NCI-H1694 treated with DMSO at 0.1 percent for 48 hours (cell line): ENCODE measurements around the gene TAGLN.

ENCODE experiments used
- DNase-seq: peaks from one replicate; lab custom pipeline; 2025; lab: John Stamatoyannopoulos, UW

The TAGLN gene

DNA sequence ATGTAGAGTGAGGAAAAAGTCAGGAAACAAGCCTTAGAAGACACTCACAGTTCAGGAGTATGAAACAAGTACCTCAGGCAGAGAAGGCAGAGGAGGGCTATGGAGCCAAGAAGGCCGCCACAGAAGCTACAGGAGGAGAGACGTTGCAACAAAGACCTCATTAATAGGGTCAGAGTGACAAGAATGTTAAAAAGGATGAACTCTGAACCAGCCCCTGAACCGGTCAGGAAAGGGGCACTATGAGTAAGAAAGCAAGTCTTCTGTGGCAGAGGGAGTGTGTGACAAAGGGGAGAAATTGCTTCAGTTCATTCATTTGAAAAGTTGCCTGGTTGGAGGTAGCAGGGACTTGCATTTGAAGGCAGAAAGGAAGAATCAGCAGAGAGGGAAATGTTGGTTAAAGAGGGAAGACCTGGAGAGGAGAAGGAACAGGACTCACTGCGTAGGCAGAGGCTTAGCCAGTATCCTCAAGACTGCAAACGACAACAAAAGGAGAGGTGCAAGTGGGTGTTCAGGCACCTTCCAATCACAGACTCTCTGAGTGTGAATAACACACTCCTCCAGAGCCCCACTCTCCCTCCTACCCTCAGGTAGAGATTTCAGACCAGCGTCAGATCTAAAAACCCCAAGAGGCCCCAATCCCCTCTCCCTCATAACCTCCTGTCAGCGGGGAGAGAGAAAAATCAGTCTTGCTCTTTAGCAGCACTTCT is 15.4 kb downstream of the TAGLN start:
- DNase-seq = no peak

DNA sequence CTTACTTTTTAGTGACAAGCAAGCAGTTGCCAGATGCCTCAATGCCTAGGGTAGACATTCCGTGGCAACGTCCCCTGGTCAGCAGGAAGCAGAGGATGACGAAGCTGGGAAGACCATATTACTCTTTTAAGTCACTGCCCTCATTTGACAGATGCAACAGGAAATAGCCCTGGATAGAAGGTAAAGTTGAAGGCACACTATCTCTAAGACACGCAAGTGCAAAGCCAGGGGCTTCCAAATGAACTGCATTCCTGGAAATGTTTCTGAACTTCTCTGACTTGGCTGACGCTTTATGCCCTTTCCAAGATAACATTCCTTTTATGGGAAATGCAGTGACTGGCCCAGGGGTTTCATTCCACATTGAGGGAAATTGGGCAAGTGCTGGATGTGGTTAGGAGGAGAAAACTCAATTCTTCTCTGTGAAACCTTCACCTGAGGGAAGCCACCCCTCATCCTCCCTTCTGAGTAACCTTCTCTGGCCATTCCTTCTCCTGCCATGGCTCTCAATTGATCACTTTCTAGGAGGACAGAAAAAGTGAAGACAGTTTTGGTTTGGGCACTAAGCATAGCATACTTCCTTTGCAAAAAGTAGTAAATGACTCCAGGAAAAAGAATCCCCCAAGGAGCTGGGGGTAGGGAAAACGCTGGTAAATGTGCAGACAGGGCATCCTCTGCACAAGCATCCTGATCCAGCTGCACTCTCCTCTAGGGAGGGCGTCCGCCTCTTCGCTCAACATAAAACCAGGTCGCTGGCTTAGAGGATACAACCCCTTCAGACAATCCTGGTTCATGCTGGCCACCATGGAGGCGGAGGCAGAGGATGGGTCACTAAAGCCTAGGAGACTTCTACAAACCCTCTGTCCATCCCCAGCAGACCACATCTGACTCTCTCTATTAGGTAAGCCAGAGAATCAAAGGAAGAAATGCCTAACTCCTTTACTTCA is 18.2 kb downstream of the TAGLN start:
- no peak for DNase-seq

DNA sequence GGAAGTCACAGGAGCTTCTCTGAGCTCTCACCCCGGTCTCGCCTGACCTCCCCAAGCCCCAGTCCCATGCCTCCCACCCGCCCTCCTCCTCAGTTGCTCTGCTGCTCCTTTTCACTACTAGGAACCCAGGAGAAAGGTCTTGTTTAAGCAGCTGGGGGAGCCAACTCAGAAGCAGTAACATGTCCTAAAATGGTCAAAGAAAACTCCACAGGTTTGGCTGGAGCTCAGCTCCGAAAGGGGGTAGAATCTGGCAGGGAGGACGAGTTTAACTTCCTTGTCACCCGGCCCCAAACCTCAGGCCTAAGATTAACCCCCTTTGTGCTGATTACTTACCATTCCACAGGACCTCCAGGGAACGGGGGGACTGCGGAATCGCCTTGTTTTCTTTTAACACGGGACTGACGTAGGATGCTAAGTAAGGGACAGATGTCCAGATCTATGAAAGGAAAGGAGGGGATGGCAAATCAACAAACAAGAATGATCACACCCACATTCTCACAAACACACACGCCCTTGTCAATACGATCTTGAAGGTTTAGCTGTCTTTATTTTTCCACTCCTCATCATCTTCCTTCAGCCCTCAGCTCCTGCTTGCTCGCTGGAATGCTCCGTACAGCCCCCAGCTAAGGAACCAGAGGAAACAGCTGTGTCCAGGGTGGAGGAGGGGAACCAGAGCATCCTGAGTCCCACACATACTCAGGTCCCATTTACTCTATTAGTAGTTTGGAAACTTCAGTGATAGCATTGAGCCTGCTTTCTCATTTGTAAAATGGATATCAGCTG is 19.2 kb downstream of the TAGLN start:
- no peak for DNase-seq

DNA sequence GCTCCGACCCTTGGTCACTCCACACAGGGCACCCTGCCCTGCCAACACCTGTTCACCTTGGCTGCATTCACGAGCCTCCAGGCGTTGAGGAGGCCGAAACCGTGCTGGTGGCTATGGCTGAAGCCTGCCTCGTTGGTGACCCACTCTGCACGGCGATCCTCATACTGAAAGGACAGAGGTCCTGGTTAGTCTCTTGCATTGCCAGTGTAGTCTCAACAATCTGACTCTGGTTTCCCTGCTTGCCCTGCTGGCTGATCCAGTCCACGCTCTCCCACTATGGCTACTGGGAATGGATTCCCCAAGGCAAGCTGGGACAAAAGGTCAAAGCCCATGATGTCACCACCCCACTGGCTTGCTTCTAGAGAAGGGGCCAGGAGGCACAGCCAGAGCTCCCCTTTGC is 19.8 kb downstream of the TAGLN start:
- DNase-seq = no peak

DNA sequence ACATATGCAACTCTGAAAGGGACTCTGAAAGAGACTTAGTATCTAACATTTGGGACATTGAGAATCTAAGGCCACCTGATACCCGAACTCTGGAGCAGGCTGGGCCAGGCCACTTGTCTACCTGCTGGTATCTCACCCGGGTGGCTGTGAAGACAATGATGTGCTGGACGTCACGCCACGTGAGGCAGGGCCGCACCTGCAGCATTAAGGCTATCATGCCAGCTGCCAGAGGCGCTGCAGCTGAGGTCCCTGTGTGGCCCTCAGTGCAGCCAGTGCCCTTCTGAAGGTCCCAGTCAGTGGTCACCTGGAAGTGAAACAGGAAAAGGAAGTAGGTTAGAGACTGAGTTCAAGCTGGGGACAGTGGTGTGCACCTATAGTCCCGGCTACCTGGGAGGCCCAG is 20.3 kb downstream of the TAGLN start:
- DNase-seq = no peak

DNA sequence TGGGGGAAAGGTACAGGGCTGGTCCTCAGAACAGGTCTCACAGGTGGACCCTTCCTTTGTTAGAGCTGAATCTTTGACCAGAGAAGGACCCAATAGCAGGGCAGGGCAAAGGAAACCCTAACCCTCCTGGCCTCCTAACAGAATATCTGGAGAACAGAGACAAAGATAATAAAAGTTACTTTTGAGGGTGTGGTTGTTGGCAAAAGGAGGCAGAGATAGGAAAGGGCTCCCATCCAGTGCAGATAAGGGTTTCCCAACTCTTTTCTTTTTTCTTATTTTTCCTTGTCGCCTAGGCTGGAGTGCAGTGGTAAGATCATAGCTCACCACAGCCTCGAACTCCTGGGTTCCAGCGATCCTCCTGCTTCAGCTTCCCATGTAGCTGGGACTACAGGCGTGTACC is 20.8 kb downstream of the TAGLN start:
- DNase-seq = no peak

DNA sequence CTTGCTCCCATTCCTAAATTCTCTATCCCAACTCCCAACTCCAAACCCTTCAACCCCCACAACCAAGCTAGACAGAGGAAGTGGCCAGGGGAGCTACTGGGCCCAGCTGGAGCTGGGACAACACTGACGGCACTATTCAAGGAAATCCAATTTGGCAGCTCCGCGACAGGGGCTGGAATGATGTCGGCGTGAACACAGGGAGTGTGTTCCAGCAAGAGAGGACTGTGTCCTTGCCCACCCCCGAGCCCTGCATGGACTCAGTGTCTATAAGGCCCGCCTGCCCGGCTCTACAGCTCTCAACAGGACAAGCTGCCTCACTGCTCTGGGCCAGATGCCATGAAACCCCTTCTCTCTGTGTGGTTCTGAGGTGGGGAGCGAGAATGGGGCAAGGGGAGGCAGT is 21.4 kb downstream of the TAGLN start:
- DNase-seq = no peak

DNA sequence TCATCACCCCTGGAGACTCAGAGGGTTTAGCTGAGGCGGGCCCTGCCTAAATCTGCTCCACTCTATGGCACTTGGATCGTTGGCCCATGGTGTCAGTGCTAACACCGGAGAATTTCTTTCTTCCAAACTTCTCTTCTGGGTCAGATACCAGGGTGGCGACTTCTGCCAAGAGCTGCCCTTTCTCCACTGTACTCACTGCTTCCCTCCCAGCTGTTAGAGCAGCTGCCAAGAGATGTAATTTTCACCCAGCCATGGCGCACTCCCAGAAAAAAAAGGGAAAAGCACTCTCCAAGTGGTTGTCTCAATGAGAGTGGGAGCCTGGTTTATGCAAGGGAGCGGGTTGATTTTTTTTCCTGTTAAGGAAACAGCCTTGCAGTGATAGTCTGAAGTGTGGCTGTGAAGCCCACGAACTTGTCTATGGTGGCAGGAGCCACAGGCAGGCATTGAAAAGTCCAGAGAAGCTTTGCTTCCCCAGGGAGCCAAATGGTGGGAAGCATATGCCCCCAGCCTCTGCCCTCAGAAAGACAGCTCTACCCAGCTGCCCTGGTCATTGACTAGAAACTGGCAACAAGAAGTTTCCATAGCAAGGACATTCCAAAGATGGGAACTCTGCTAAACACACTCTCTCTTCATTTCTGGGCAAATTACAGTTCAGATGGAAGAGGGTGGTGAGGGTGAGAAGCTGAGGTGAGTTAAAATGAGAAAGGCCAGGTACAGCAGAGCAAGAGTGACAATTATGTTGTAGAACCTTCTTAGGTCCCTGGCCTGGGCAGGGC is 22.0 kb downstream of the TAGLN start:
- DNase-seq = no peak

DNA sequence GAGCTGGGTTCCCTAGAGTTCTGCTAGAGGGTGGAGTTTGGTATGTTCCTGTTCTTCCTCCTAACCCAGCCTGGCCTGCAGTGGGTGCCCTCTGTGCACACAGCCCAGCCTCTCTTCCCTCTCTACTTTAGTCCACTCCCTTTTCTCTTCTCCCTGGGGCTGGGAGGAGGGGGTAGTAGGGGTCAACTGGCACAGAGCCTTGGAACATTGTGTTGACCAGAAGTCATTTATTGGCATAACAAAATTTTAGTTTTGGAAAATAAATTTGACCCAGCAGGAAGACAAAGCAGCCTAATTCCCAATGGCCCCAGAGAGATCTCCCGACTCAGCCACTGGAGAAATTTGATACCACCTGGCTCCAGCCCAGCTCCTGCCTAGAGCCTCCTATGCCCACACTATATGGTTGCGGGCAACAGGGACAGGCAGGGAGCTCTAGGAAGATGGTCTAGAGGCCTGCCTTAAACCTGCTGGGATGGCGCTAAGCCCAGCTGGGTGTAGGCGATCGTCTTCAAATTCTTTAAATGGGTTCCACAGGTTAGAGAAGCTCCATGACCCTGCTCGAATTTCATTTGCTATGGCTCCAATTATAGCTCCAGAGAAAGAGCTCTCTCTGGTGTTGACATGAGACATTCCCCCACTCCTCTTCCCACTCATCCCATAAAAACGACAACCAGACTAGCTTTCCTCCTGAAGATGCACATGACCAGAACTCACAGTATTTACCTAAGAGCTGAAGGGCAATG is 22.8 kb downstream of the TAGLN start:
- DNase-seq = no peak

DNA sequence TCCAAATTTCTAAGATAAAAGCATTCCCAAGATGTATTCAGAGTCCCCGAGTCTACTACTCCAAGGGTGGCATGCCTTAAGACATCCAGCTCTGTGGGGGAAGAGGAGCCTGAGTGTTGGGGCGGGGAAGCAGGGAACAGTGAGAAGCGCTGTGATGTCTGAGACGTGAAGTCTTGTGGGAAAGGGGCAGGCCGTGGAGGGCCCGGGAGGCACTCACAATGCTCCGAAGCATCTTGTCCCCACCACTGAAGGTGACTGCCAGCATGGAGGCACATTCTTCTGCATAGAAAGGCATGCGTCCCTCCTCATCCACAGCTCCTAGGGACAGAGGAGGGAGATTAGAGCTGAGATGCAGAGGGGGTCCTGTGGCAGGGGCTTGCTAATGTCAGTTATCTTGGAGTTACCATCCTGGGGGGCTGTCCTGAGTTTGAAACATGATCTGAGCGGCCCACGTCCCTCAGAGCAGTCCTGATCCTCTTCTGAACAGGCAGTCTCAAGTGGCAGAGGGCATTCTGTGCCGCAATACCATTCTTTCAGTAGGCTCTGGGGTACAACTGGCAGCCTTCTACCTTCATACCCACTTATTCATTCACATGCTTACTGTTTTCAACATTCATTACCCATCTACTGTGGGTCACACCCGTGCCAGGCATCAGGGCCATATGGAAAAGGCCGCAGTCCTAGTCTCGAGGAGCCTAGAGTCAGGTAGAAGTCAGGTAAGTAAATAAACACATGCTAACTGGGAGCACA is 24.0 kb downstream of the TAGLN start:
- no peak for DNase-seq

DNA sequence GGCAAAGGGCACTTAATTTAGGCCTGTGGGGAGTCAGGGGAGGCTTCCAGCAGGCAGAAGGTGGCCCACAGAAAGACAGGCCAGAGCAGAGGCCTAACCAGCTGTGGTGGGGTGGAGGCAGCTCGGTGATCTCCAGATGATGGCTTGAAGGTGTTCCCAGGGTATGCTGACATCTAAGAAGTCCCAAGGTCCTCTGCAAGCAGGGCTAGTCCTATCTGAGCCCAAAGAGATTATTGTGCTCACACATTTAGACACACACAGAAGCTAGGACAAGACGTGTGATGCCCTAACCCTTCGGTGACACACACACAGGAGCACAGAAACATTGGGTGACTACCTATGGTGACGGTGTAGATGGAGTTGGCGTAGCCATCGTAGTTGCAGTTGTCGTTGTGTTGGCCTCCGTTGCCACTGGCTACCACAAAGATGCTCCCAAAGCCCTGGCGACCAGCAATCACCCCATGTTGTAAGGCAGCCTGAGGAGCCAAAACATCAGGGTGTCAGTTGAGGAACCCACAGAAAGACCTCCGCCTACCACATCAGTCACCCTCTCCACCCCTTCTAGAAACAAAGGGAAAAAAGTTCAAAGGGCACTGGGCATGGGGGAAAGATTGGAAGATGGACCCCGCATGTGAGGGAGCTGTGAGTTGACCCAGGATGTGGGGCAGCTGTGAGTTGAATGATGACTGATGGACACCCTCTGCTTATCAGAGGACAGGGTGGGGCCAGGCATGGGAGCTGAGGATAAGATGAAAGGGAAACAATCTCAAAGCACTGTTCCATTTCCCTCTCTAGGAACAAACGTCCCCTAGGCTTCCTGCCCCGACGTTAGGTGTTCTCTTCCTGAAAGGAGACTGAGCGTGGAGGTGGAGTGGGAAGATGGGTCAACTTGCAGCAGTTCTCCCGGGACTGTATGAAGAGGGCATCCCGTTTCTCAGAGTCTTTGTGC is 24.8 kb downstream of the TAGLN start:
- no peak for DNase-seq

DNA sequence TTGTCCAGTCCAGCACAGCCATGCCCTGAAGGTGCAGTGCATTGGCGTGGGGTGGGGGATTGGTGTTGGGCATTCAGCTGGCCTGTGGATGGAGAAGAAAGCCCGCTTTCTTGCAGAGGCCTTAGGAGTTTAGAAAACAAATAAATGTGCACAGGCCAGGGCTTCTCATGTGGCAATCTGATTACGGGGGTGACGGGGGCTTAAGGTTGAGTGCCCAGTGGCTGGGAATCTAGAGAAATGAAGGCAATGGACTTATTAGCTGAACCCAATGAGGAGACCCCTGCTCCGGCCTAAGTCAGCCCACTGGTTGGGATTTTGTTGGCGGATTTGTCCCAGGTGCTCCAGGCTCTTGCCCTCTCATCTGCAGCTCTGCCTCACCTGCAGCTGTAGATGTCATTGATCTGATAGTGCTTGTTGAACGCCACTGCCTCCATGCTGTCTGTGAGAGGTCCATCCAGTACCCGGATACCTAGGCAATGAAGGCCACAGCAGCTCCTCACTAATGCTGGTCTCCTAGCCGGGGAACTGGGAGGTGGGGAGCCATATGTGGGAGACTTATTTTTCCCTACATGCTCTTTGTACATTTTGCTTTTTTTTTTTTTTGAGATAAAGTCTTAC is 26.5 kb downstream of the TAGLN start:
- DNase-seq = no peak

DNA sequence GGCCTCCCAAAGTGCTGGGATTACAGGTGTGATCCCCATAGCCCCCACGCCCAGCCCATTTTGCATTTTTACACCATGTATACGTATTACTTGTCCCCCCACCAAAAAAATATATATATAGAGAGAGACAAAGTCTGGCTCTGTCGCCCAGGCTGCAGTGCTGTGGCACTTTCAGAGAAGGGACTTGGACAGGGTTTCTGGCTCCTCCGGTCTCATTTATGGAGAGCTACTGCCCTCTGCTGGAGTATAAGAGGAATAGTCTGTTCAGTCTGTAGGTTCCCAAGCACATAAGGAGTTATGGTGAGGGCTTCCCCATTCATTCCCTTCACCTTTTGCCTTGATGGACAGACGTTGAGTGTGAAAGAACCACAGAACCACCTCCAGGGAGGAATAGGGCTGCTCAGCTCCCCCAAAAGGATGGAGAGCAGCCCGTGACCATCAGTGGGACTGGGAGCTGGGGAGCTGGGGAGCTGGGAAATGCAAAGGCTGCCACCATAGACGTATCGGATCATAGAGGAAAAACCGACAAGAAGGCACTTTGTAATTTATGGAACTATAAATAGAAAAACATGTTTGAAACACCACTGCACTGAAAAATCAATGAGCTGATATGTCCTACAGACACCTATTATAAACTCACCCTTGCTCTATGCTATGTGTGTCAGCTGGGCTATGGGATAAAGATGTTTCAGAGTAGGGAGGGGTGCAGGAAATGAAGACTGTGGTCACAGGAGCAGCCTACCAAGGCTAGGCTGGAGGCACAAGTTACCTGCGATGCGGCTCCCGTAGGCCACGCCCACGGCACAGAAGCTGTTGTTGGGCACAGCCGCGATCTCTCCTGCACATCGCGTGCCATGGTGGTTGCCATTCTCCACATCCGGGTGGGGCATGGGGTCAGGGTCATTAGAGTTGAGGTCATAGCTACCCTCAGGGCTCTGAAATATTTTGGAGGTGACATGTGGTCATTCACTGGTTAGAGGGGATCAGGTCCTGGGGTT is 27.5 kb downstream of the TAGLN start:
- DNase-seq = peak; percentile 80

DNA sequence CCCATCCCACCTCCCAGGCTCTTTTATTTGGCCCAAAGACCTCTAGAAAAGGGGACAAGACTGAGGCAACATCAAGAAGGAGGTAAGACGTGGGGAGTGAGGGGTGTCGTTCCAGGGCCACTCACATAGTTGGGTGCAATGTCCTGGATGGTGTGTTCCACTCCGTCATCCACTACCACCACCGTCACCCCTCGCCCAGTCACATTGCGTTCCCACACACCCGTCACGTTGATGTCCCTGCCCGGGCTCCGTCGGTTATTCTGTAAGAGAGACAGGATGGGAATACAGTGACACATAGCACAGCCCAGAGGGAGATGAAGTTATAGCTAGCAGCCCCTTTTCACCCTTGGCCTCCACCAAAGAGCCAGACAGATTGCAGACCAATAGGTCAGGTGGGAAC is 28.9 kb downstream of the TAGLN start:
- DNase-seq = no peak

DNA sequence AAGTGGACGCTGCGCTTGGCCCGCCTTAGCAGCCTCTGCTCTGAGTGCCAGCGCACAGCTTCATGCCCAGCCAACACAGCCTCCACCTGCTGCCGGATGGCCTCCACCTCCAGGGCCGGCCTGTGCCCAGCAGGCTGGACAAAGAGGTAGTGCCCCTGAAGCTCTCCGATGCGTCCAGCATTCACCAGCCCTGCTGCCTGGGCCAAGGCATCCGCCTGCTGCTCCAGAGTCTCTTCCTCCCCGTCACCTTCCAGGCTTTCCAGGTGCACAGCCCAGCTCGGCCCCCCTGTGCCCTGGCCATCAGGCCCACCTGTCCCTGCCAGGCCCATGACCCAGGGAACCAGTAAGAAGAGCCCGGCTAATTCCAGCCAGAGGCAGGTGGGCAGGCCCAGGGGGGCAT is 30.2 kb downstream of the TAGLN start:
- no peak for DNase-seq

DNA sequence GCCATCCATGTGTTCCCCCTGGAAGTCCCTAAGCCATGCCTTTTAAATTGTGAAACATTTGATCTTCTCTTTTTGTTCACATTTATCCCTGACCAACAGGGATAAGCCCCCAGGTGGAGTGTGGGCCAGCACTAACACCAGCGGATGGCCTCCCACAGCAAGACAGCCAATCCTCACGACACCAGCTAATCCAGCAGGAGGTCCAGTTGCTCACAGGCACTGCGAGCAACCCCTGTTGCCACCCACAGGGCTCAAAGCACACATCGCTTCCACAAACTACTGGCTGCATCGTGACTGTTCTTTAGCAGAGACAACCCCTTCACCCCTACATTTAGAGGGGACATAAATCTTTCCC is 30.7 kb downstream of the TAGLN start:
- no peak for DNase-seq

DNA sequence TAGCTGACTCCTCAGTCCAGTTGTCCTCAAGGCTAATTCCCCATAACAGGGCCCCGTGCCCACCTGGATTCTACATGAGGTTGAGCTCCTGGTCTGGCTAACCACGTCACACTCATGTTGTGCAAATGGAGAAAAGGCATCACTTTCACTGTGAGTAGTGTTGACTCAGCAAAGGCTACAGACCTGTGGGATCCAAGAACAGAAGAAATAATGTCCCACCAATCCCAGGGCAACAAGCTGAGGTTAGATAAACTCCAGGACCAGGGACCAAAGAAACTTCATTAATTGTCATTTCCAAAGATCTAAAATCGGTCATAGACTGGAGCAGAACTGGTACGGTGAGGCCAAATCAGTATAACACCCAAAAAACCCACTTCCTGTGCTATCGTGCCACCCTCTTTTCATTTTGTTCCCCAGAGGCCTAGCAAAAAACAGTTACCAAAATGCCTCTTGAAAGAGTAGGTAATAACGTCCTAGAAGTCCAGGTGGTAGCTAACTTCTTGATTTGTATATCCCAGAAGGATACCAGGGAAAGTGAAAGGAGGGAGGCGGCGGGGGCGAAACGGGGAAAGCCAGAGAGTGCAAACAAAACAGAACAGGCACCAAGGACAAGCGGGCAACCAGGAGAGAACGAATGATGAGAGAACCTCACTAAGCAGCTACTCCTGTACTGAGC is 31.3 kb downstream of the TAGLN start:
- DNase-seq = no peak
